Activated T-helper 17 cell treated with anti-CD3 and anti-CD28 coated beads, Interleukin-2, amount 50 U/mL, for 72 hours (primary cell): ENCODE results near the gene SPATA31E1. TPM values are rescaled to one million over a fixed set of nuclear protein-coding genes. Genes with fewer than 3 reads are reported as not detected.

Experiments
- ATAC-seq: fragments of 150-1000 bp; cut with Tn5 transposase; replicated peaks from 2 replicates; pipeline ENCODE4 v1.10.0; 2021; ENCODE audit warnings: mild to moderate bottlenecking, moderate library complexity
- H3K27ac Mint-ChIP-seq: one replicate; pipeline ENCODE4 v1.8.0; 2022; ENCODE audit warnings: mixed read lengths
- H3K27me3 Mint-ChIP-seq: one replicate; pipeline ENCODE4 v1.8.0; 2022; ENCODE audit warnings: mixed read lengths
- H3K36me3 Mint-ChIP-seq: one replicate; pipeline ENCODE4 v1.8.0; 2022; ENCODE audit warnings: low read depth, mild to moderate bottlenecking, mixed read lengths
- H3K4me1 Mint-ChIP-seq: one replicate; pipeline ENCODE4 v1.8.0; 2022; ENCODE audit warnings: mixed read lengths
- H3K4me3 Mint-ChIP-seq: one replicate; pipeline ENCODE4 v1.8.0; 2022; ENCODE audit warnings: mild to moderate bottlenecking, mixed read lengths
- H3K9me3 Mint-ChIP-seq: one replicate; pipeline ENCODE4 v1.8.0; 2022; ENCODE audit warnings: mixed read lengths
- total RNA-seq, 2 donors: library from RNA; stranded (reverse); gene quantifications; one replicate each; pipeline ENCODE4 v1.2.3, GENCODE V29; 2022

Gene SPATA31E1
- total RNA-seq, 2 donors from 2014 or later = not detected

DNA sequence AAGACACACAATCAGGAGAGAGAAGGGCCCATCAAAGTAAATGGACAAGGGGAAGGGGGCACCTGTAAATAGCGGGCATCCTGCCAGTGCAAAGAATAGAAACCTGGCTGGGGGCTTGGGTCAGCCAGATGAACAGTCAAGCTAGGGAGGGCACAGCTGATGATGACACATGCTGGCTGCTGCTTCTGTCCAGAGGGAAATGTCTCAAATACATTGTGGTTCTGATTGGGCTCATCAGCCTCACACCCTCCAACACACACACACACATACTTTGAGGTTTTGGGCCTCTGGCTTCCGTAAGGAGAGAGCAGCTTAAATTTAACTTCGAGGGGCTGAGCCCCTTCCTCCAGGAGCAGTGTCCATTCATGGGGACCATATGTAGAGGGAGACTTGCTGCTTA is 27.6 kb upstream of the SPATA31E1 start:
- no peaks in the 10 kb centered on the region for H3K4me1 Mint-ChIP-seq
- no peak for ATAC-seq
- peaks cover 6% of the 10 kb centered on the region for H3K27me3 Mint-ChIP-seq
- H3K9me3 Mint-ChIP-seq = no peaks in the 10 kb centered on the region
- H3K4me3 Mint-ChIP-seq = no peak overlapping the region
- H3K36me3 Mint-ChIP-seq = no peaks in the 10 kb centered on the region
- H3K27ac Mint-ChIP-seq = no peak overlapping the region

DNA sequence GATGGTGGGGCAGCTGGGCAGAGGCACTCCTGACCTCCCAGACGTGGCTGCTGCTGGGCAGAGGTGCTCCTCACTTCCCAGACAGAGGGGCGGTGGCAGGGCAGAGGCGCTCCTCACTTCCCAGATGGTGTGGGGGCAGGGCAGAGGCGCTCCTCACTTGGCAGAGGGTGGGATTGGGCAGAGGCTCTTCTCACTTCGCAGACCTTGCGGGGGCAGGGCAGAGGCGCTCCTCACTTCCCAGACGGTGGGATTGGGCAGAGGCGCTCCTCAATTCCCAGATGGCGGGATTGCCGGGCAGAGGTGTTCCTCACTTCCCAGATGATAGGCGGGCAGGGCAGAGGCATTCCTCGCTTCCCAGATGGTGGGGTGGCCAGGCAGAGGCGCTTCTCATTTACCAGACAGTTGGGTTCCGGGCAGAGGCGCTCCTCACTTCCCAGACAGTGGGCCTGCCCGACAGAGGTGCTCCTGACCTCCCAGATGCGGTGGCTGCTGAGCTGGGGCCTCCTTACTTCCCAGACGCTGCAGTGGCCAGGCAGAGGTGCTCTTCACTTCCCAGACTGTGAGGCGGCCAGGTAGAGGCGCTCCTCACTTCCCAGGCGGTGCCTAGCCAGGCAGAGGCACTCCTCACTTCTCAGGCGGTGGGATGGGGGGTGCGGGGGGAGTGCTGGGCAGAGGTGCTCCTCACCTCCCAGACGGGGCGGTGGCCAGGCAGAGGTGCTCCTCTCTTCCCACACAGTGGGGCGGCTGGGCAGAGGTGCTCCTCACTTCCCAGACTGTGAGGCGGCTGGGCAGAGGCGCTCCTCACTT is 25.3 kb upstream of the SPATA31E1 start:
- ATAC-seq = no peak

DNA sequence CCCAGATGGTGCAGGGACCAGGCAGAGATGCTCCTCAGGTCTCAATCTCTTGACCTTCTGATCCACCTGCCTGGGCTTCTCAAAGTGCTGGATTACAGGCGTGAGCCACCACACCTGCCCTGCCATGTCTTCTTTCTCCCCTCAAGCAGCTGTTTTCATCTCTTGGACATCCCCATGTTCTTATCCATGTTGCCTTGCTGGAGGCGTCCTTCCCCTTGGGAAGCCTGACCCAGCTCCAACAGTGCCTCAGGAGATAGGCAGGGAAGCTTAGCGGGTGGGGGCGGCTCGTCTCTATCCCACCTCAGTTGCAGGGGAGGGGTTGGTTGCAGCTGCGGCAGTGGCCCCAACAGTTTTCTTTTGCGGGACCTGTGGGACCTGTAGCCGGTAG is 24.7 kb upstream of the SPATA31E1 start:
- Mint-ChIP-seq H3K9me3 (peaks cover 4% of the 10 kb centered on the region), H3K27me3 (peaks cover 9% of the 10 kb centered on the region), H3K4me3 (no peak overlapping the region), H3K27ac (no peak overlapping the region), H3K4me1 (no peaks in the 10 kb centered on the region), H3K36me3 (no peaks in the 10 kb centered on the region)
- ATAC-seq = no peak

More for the DNA sequence above, 25.3 kb upstream of the SPATA31E1 start:
- H3K9me3 Mint-ChIP-seq = peaks cover 1% of the 10 kb centered on the region
- H3K36me3 Mint-ChIP-seq = no peaks in the 10 kb centered on the region
- peaks cover 6% of the 10 kb centered on the region for H3K27me3 Mint-ChIP-seq
- no peak overlapping the region for H3K4me3 Mint-ChIP-seq
- H3K27ac Mint-ChIP-seq = no peak overlapping the region
- no peaks in the 10 kb centered on the region for H3K4me1 Mint-ChIP-seq

- Mint-ChIP-seq H3K27ac (no peak overlapping the region), H3K4me3 (no peak overlapping the region), H3K9me3 (peaks cover 4% of the 10 kb centered on the region), H3K4me1 (no peaks in the 10 kb centered on the region), H3K36me3 (no peaks in the 10 kb centered on the region), H3K27me3 (peaks cover 9% of the 10 kb centered on the region)
- ATAC-seq = no peak
Observed at GRCh38 chr9:87859137-87859536, 23.5 kb upstream of the SPATA31E1 start.

DNA sequence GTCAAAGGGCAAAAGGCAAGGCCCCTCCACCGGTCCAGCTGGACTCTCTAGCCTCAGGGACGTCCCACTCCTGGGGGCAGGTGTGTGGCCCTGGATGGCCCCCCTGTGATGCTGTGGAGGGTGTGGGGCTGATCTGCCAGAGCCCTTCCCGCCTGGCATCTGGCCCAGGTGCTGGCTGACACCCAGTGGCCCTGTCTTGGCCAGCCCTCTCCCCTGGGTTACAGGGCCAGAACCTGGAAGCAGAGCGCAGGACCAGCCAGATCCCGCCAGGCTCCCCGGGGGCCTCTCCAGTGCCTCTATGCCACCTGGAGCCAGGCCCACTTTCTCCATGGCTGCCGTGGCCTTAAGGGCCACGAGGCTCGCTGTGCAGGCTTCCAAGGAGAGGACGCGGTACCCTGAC is 22.9 kb upstream of the SPATA31E1 start:
- Mint-ChIP-seq H3K36me3 (no peaks in the 10 kb centered on the region), H3K4me3 (no peak overlapping the region), H3K27ac (no peak overlapping the region), H3K4me1 (no peaks in the 10 kb centered on the region), H3K9me3 (peaks cover 4% of the 10 kb centered on the region), H3K27me3 (peaks cover 9% of the 10 kb centered on the region)
- ATAC-seq = no peak

DNA sequence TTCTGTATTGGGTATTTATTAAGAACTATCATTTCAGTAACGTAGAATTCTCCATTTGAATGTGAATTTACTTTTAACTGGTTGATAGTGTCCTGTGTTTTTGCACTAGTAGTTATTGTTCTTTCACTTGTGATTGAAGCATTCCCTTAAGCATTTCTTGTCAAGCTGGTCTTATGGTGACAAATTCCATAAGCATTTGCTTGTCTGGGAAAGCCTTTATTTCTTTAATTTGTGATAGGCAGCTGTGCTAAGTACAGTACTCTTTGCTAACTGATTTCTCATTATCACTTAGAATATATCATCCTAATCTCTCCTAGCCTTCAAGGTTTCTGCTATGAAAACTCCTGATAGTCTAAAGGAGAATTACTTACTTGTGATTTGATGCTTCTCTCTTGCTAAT is 21.3 kb upstream of the SPATA31E1 start:
- Mint-ChIP-seq H3K36me3 (no peaks in the 10 kb centered on the region), H3K27ac (no peak overlapping the region), H3K9me3 (peaks cover 4% of the 10 kb centered on the region), H3K4me3 (no peak overlapping the region), H3K27me3 (peaks cover 3% of the 10 kb centered on the region), H3K4me1 (no peaks in the 10 kb centered on the region)
- ATAC-seq = no peak

DNA sequence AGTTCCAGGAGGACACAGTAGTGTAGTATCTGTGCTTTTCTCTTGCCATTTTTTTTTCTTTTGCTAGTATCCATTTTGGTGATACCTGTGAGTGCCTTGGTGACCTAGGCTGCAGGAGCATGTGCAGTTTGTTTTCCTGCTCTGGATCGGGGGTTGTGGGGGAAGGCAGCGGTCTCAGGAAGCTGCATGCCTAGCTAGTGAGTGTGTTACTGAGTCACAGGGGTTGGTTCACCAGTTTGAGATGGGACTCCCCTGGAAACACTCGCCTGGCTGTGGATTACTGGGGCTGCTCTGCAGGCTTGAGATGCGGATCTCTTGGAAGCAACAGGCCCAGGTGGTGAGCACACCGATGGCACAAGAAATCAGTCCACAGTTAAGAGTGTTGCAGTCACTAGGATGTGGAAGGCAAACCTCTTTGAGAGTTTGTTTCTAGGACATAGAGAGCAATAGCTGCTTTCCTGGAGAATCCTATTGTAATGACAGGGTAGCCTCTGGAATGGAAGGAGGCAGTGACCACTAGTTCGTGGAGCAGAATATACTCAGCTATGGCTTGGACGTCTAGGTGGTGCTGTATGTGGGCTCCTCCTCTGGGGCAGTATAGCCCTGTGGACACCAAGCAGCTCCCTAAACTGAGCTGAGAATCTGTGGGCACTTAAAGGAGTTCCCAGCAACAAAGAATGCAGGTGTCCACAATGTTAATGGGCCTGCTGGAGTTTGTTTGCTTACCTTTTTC is 20.0 kb upstream of the SPATA31E1 start:
- no peak overlapping the region for H3K4me3 Mint-ChIP-seq
- H3K9me3 Mint-ChIP-seq = peaks cover 4% of the 10 kb centered on the region
- peaks cover 3% of the 10 kb centered on the region for H3K27me3 Mint-ChIP-seq
- H3K4me1 Mint-ChIP-seq = no peaks in the 10 kb centered on the region
- no peaks in the 10 kb centered on the region for H3K36me3 Mint-ChIP-seq
- ATAC-seq = no peak
- H3K27ac Mint-ChIP-seq = no peak overlapping the region

GRCh38 chr9:87863882-87864465 is 18.7 kb upstream of the SPATA31E1 start:
- ATAC-seq = no peak

DNA sequence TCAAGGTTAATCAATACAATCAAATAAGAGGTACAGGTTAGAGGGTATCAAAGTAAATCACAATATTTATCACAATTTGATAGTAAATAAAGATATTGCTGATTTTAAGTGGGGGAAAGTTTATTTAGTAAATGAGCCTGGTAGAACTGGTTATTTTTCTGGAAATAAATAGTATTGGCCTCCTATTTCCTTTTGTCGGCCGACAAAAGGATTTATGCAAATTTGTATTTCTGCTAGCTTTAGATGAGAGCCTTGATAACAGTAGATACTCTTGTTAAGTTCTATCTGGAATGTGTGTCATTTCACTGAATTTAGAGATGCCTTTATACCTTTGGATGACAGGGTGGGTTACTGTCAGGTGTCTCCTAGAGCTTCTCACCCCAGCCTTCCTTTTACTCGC is 17.8 kb upstream of the SPATA31E1 start:
- ATAC-seq = no peak
- no peak overlapping the region for H3K4me3 Mint-ChIP-seq
- peaks cover 4% of the 10 kb centered on the region for H3K9me3 Mint-ChIP-seq
- H3K36me3 Mint-ChIP-seq = no peaks in the 10 kb centered on the region
- peaks cover 3% of the 10 kb centered on the region for H3K27me3 Mint-ChIP-seq
- peaks cover 4% of the 10 kb centered on the region for H3K4me1 Mint-ChIP-seq
- no peak overlapping the region for H3K27ac Mint-ChIP-seq

More at GRCh38 chr9:87863882-87864465, 18.7 kb upstream of the SPATA31E1 start:
- H3K27me3 Mint-ChIP-seq = peaks cover 3% of the 10 kb centered on the region
- peaks cover 4% of the 10 kb centered on the region for H3K9me3 Mint-ChIP-seq
- no peak overlapping the region for H3K27ac Mint-ChIP-seq
- no peaks in the 10 kb centered on the region for H3K4me1 Mint-ChIP-seq
- no peaks in the 10 kb centered on the region for H3K36me3 Mint-ChIP-seq
- H3K4me3 Mint-ChIP-seq = no peak overlapping the region

DNA sequence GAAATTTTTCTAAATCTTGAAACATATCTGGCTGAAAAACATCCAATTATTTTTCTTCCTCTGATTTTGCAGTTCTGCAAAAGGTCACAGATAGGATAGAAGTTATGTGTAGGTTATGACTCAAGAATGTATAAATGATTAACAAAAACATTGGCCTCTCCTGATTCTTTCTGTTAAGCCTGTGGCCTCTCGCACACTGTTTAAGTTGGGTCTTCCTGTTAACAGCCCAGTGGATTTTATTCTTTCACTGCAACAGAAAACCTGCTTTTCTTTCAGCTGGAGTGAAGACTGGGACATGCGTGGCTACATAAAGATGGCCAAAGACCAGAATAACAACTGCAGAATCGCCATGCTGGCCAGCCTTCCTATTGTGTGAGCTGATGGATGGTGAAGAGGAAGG is 17.1 kb upstream of the SPATA31E1 start:
- no peak for ATAC-seq
- Mint-ChIP-seq H3K4me1 (peaks cover 4% of the 10 kb centered on the region), H3K9me3 (peaks cover 4% of the 10 kb centered on the region), H3K4me3 (no peak overlapping the region), H3K27me3 (peaks cover 3% of the 10 kb centered on the region), H3K36me3 (no peaks in the 10 kb centered on the region), H3K27ac (no peak overlapping the region)

- Mint-ChIP-seq H3K27me3 (peaks cover 3% of the 10 kb centered on the region), H3K36me3 (no peaks in the 10 kb centered on the region), H3K9me3 (peaks cover 2% of the 10 kb centered on the region), H3K4me3 (no peak overlapping the region), H3K4me1 (peaks cover 4% of the 10 kb centered on the region), H3K27ac (no peak overlapping the region)
- no peak for ATAC-seq
Observed at GRCh38 chr9:87867391-87867790, 15.3 kb upstream of the SPATA31E1 start.

DNA sequence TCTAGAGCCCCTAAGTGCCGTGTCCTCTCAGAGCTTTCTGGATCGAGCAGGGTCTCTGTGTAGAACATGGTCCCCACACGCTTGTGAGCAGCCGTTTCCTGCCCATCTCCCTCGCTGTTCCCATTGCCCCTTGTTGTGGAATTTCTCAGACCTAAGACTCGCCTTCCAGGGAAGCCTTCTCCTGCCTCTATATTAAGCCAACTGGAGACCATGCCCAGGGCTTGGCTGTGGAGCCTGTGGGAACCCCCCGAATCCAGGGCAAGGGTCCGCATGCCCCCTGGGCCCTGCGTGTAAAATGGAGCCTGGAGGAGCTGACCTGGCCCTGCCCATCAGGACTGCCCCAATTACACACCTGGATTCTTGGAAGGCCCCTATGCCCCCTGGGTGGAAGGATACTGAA is 14.5 kb upstream of the SPATA31E1 start:
- H3K4me1 Mint-ChIP-seq = peaks cover 4% of the 10 kb centered on the region
- no peak overlapping the region for H3K27ac Mint-ChIP-seq
- peaks cover 6% of the 10 kb centered on the region for H3K27me3 Mint-ChIP-seq
- H3K4me3 Mint-ChIP-seq = no peak overlapping the region
- H3K9me3 Mint-ChIP-seq = no peaks in the 10 kb centered on the region
- ATAC-seq = no peak
- H3K36me3 Mint-ChIP-seq = no peaks in the 10 kb centered on the region

DNA sequence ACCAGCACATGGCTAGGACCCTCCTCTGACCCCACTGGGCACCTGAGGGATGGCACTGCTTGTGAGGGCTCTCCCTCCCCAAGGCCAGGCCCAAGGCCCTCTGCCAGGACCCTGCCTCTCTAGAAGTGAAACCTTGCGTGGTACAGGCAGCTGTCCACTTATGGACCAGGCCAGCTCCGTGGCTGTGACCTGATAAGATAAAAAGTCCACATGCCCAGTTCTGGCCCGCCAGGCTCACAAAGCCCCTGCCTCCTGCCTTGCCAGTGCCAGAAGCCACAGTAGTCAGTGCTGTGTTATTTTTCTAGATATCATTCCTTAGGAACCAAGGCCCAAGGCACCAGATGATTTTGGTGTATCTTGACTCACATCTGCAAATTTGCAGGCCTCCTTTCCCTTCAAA is 14.0 kb upstream of the SPATA31E1 start:
- H3K27me3 Mint-ChIP-seq = peaks cover 8% of the 10 kb centered on the region
- H3K36me3 Mint-ChIP-seq = no peaks in the 10 kb centered on the region
- ATAC-seq = no peak
- peaks cover 4% of the 10 kb centered on the region for H3K4me1 Mint-ChIP-seq
- H3K4me3 Mint-ChIP-seq = no peak overlapping the region
- H3K9me3 Mint-ChIP-seq = no peaks in the 10 kb centered on the region
- H3K27ac Mint-ChIP-seq = no peak overlapping the region

GRCh38 chr9:87869082-87869481 is 13.6 kb upstream of the SPATA31E1 start:
- Mint-ChIP-seq H3K27me3 (peaks cover 8% of the 10 kb centered on the region), H3K27ac (no peak overlapping the region), H3K4me3 (no peak overlapping the region), H3K36me3 (no peaks in the 10 kb centered on the region), H3K4me1 (peaks cover 4% of the 10 kb centered on the region), H3K9me3 (no peaks in the 10 kb centered on the region)
- no peak for ATAC-seq
